K562 (cell line): Measurements from ENCODE around the gene EFCAB8. TPM values are rescaled to one million over a fixed set of nuclear protein-coding genes. Genes with fewer than 3 reads are reported as not detected.

Source experiments
- DPF2 ChIP-seq: fragments of 450-650 bp; IDR thresholded peaks from 2 replicates; pipeline ENCODE4 v1.6.1; 2016
- MAZ ChIP-seq, 2 experiments: fragments of 450-650 bp in 1 of 2; sonication (generic) in 1 of 2; formaldehyde crosslinking; IDR thresholded peaks in 1 of 2; conservative IDR thresholded peaks in 1 of 2; 2 replicates each; pipeline versions ENCODE4 v1.4.0 to v1.5.0; 2020; ENCODE audit warnings: mild to moderate bottlenecking in 1 of 2, missing genetic modification reagents in 1 of 2
- MTF1 ChIP-seq: fragments of 250-450 bp; sonication (Bioruptor Pico); IDR thresholded peaks from 2 replicates; pipeline ENCODE4 v1.9.0; 2021; ENCODE audit warnings: moderate library complexity, mild to moderate bottlenecking, inconsistent platforms, borderline replicate concordance
- RAD51 ChIP-seq: fragments of 450-650 bp; IDR thresholded peaks from 2 replicates; pipeline ENCODE4 v1.7.1; 2016; ENCODE audit warnings: low read depth, mild to moderate bottlenecking, borderline replicate concordance
- RNF219 ChIP-seq: fragments of 250-450 bp; sonication (Bioruptor Pico); IDR thresholded peaks from 2 replicates; pipeline ENCODE4 v1.5.0; 2022; ENCODE audit warnings: mild to moderate bottlenecking
- SIN3B ChIP-seq: fragments of 450-650 bp; IDR thresholded peaks from 2 replicates; pipeline ENCODE4 v1.6.1; 2017; ENCODE audit warnings: low read depth, mild to moderate bottlenecking, moderate library complexity
- THAP12 ChIP-seq: fragments of 250-450 bp; sonication (Bioruptor Pico); IDR thresholded peaks from 2 replicates; pipeline ENCODE4 v1.9.0; 2021; ENCODE audit warnings: mild to moderate bottlenecking, inconsistent platforms
- ZBTB40 ChIP-seq, 2 experiments: fragments of 450-650 bp in 1 of 2; sonication (generic) in 1 of 2; formaldehyde crosslinking in 1 of 2; IDR thresholded peaks; 2 replicates each; pipeline versions ENCODE4 v1.7.1 to v1.9.0; 2016 to 2022; ENCODE audit warnings: inconsistent platforms in 1 of 2, mild to moderate bottlenecking in 1 of 2, missing genetic modification reagents in 1 of 2
- ZNF384 ChIP-seq: IDR thresholded peaks from 2 replicates; pipeline ENCODE4 v1.6.1; 2012; ENCODE audit warnings: low read depth, low read length, improper control_type of control experiment
- polyA plus RNA-seq, 8 experiments: library from polyadenylated mRNA; depleted of rRNA in 4 of 8; stranded (reverse) in 5 of 8; unstranded in 3 of 8; fragments of >200 nt; fragmentation: Nextera tagmentation in 2 of 8; fragmentation: Illumina TruSeq in 1 of 8; extraction: Ambion mirVana in 2 of 8; extraction: Trizol in 1 of 8; gene quantifications; 2 replicates each; pipeline versions ENCODE4 v1.2.1 to v1.2.3, GENCODE V29; 2011 to 2014; ENCODE audit warnings: inconsistent platforms in 1 of 8, missing spikeins in 1 of 8
- total RNA-seq, 7 experiments: library from RNA; depleted of rRNA in 6 of 7; stranded (reverse); fragments of >200 nt in 6 of 7; fragmentation: Illumina TruSeq in 2 of 7; extraction: Trizol in 2 of 7; gene quantifications; 2 replicates each; pipeline versions ENCODE4 v1.2.1 to v1.2.3, GENCODE V29; 2011 to 2021; ENCODE audit warnings: low replicate concordance in 1 of 7

EFCAB8 gene
- total and polyA plus RNA-seq, 9 of the 15 experiments (the other 6 are each of a cell fraction or from before 2014, with no cell fraction given), result 0.03 to 0.18 (median 0.11) TPM; not detected in 6

GRCh38 chr20:32811886-32812285 is 46.8 kb upstream of the EFCAB8 start (continued):
- TF ChIP-seq ZBTB40 (IDR thresholded peaks at IDR 0.05) (no peak), ZBTB40 (CRISPR knock-in tag; IDR thresholded peaks at IDR 0.05) (no peak), DPF2 (no peak), RAD51 (no peak), ZNF384 (no peak), THAP12 (no peak), SIN3B (no peak), MTF1 (CRISPR knock-in tag) (no peak), MAZ (CRISPR knock-in tag; conservative IDR thresholded peaks at IDR 0.05 in 1 of 2, IDR thresholded peaks at IDR 0.05 in 1 of 2) (no peak), RNF219 (CRISPR knock-in tag) (no peak)
